ENCODE results near the gene MYO3B. TPM values are rescaled to one million over a fixed set of nuclear protein-coding genes. Genes with fewer than 3 reads are reported as not detected.

Gene MYO3B
- total RNA-seq, 1 experiment from 2014 or later: not detected

GRCh38 chr2:170288859-170289258, 110.9 kb downstream of the MYO3B start:
- DNase-seq (ENCODE audit: extremely low read depth, low read depth): no peak

GRCh38 chr2:170291474-170291873, 113.5 kb downstream of the MYO3B start:
- DNase-seq (ENCODE audit: extremely low read depth, low read depth): no peak

DNA sequence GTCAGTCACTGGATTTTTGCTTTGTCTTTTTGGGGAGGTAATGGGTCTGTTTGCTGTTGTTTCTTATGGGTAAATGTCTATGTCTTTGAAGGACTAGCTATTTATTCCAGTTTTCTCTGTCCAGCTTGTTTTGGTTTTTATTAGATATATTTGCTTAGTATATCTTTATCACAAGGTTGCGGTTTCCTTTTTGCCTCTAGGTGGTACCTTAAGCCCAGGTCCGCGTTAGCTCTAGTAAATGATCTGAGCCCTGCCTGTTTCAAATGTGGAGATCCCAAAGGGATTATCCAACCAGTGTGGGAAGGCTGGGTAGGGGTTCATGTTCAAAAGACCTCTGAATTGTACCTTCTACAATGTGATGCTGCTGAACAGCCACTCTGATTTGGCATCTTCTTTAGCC, 114.5 kb downstream of the MYO3B start:
- no peak for DNase-seq (ENCODE audit: extremely low read depth, low read depth)

DNA sequence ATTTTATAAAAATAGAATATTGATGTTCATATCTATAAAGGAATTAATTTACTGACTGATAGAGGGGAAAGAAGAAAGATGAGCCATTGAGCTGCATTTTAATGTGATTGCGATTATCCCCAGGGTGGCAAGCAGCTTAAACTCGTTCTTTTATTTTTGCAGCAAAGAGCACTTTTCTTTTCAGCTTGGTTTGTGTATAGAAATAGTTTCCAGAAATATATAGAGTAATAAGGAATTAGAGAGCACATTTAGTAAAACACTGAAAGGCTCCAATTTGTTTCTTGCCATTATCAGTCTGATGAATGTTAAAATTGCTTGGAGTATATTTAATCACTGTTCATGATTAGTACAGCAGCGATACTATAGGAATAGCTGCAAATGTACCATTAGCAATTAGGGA, 119.5 kb downstream of the MYO3B start:
- no peak for DNase-seq (ENCODE audit: extremely low read depth, low read depth)

DNA sequence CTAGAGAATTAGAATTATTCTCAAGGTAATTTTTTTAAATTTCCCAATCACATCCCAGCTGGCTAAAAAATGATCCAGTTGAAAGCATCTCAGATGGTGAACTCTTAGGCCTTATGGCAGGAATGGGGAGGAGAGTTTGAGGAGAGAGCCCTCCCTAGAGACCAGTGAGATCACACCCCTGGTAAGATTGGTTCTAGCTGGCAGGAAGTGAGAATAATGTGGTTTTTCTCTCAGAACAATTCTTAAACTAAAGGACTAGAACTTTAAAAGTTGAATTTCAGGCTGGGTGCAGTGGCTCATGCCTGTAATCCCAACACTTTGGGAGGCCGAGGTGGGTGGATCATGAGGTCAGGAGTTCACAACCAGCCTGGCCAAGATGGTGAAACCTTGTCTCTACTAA, 120.2 kb downstream of the MYO3B start:
- no peak for DNase-seq (ENCODE audit: extremely low read depth, low read depth)

DNA sequence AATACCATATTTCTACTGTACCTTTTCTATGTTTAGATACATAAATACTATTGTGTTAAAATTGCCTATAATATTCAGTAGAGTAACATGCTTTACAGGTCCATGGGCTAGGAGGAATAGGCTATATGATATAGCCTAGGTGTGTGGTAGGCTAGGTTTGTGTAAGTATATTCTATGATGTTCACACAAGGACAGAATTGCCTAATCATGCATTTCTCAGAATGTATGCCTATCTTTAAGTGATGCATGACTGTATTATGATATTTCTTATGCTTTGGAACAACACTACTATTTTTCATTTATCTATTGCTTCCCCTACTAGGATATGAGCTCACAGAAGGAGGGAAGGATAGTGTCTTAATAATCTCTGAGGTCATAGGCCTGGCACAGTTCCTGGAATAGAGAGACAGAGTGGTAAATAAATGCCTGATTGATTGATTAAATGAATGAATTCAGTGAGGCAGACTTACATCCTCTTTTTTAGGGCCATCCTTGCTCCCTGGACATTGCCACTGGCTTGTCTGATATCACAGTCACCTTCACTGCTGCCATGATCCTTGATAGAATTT, 121.0 kb downstream of the MYO3B start:
- no peak for DNase-seq (ENCODE audit: extremely low read depth, low read depth)

DNA sequence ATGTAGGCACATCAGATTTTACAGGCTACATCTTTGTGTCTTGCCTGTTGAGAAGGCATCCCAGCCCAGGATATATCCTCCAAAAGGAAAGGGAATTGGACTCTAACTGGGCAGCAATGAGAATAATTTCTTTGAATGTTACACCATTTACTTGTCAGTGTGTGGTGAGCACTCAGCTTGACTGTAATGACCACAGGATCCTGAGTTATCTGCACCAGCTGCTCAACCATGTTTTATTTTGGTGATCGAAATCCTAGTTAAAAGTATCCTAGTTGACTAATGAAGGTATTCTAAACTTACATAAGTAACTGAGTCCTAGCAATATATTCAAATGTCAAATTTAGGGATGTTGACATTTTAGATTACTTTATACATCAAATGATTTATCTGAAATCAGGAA, 123.0 kb downstream of the MYO3B start:
- DNase-seq (ENCODE audit: extremely low read depth, low read depth): no peak

DNA sequence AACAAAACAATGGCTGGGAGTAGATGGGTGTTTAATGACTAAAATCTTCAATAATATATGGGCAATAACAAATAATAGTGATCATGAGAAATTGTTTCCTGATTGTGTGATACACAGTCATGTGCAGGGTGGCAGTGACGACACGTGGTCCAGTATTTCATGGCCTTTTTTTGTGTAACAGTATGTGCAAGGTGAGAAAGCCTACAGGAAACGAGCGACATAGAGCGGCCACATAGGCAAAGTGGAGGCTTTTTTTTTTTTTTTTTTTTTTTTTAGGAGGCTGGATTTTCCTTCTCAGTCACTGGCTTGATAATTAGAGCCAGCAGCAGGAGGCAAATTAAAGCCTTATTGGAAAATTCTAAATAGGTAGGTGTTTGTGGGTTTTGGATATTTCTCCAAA, 123.7 kb downstream of the MYO3B start:
- no peak for DNase-seq (ENCODE audit: extremely low read depth, low read depth)

DNA sequence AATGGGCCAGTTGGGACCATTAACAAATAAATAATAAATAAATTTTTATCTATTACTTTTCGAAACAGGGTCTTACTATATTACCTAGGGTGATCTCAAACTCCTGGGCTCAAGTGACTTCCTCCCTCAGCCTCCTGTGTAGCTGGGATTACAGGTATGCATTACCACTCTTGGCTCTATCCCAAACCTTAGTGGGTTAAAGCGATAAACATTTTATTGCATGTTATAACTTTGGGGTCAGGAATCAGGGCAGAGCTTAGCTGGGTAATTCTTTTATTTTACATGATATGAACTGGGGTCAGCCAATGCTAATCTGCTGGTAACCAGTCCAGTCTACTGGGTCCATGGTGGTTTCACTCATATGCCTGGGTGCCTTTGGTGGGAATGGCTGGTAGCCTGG, 127.8 kb downstream of the MYO3B start:
- no peak for DNase-seq (ENCODE audit: extremely low read depth, low read depth)

DNA sequence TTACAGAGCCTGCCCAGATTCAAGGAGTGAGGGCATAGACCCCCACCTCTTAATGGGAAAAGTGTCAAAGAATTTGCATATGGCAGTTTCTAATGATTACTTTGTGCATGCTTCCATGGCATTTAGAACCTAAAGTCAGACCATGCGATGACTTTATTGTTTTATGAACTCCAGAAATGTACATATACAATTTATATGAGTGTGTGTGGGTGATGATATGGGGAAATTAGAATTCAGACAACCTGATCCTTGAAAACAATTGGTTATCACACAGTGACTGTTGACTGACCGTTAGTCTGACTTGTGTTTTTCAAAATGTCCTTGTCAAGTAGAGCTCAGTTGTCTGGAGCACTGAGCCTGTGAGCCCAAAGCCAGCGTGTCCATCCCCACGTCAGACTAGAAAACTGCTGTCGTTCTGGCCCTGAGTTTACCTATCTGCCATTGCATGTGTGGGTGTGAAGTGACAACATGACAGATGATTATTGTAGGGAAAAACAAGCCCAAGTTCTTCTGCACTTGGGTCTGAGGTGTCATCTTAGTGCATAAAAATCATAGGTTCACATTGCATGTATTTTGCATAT, 128.4 kb downstream of the MYO3B start:
- no peak for DNase-seq (ENCODE audit: extremely low read depth, low read depth)

DNA sequence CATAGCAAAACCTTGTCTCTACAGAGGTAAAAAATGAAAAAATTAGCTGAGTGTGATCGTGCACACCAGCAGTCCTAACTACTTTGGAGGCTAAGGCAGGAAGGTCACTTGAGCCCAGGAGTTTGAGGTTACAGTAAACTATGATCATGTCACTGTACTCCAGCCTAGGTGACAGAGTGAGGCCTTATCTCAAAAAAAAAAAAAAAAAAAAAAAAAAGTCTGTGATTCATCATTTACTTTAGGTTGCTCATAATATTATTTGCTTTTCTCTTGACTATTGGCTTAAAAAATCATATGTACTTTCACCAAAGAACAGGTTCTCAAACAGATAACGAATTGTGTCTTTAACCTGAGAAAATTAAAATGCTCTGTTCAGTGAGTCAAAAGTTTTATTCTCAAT, 129.1 kb downstream of the MYO3B start:
- DNase-seq (ENCODE audit: extremely low read depth, low read depth): no peak

DNA sequence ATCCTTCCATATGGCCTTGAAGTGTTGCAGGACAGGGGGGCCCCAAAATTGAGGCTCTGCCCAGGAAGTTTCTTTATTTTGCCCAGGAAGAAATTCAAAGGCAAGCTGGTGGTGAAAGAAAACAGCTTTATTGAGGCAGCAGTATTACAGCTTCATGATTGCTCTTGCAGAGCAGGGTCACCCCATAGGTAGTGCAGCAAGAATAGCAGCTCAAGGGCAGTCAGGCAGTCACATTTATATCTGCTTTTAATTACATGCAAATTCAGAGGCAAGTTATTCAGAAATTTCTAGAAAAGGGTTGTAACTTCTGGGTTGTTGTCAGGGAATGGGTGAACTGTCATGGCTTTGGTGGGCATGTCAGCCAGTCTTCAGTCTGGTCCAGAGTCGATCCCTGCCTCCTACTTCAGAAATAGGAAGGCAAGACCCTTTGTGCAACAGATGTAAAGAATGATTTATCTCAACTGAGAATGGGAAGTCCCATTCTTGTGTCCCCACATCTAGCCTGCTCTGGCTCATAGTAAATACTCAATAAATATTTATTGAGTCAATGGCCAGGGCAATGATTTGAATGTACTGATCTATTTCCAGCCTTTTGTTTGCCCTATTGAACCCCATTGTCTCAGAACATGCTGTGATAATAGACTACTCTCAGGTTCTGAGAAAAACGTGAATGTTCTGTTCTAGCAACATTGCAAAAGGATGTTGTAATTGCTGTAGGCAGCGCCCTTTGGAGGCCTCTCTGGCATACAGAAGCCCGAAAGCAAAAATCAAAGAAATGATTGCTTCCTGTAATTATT, 129.8 kb downstream of the MYO3B start:
- no peak for DNase-seq (ENCODE audit: extremely low read depth, low read depth)

GRCh38 chr2:170310876-170311502, 133.0 kb downstream of the MYO3B start:
- no peak for DNase-seq (ENCODE audit: extremely low read depth, low read depth)

GRCh38 chr2:170313347-170313991, 135.5 kb downstream of the MYO3B start:
- DNase-seq (ENCODE audit: extremely low read depth, low read depth): no peak

GRCh38 chr2:170313992-170314348, 136.0 kb downstream of the MYO3B start:
- no peak for DNase-seq (ENCODE audit: extremely low read depth, low read depth)

- no peak for DNase-seq (ENCODE audit: extremely low read depth, low read depth)
These were observed 136.9 kb downstream of the MYO3B start for GRCh38 chr2:170314744-170315447.

GRCh38 chr2:170320948-170321347, 143.0 kb downstream of the MYO3B start:
- no peak for DNase-seq (ENCODE audit: extremely low read depth, low read depth)

GRCh38 chr2:170321526-170321925, 143.6 kb downstream of the MYO3B start:
- no peak for DNase-seq (ENCODE audit: extremely low read depth, low read depth)

GRCh38 chr2:170322140-170322766, 144.3 kb downstream of the MYO3B start:
- DNase-seq (ENCODE audit: extremely low read depth, low read depth): no peak

DNA sequence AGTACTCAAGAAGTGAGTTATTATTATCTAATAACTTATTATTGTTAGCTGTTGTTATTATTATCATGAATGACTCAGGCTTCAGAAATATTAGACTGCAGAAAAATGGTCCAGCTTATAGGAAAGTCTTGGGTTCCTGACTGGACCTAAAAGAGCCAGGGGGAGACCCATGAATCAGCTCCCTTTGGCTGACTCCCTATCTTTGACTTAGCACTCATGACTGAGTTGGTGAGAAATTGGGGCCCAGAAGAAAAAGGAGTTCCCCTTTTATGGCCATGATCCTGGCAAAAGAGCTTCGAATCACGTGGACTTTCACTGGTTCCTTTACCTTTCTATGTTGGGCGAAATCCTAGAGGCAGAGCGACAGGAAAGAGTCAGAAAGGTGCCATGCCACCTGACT, 145.8 kb downstream of the MYO3B start:
- no peak for DNase-seq (ENCODE audit: extremely low read depth, low read depth)
